Measurements from ENCODE around the gene HAUS7. TPM values are rescaled to one million over a fixed set of nuclear protein-coding genes. Genes with fewer than 3 reads are reported as not detected.

Gene HAUS7
- total RNA-seq, 1 donor from 2014 or later: 22.3 TPM

DNA sequence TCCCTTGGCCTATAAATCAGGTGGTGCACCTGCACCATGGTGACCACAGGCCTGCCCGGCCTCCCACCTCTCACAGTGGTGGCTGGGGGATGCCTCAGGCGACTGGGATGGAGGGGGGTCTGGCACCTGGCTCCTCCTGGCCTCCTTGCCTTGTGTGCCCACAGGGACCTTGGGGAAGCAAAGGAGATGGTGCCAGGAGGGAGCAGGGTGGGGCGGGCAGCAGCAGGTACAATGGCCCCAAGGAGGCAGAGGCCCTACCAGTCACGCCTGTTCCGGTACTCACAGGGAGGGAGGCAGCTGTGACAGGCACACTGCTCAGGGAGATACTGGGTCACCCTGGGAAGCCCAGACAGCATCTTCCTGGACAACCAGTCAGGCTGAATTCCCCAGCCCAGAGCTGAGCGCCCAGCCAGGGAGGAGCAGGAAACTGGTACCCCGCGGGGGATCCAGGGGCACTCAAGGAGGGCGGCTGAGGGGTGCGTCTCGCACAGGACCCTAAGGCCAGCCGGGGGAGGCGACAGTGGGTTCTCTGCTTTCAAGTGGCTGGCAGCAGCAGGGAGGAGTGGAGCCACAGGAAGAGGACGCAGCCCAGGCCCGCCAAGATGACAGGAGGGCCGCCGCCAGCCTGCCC, 23.3 kb downstream of the HAUS7 start:
- Mint-ChIP-seq H3K36me3 (ENCODE audit: insufficient read depth) (peaks cover 1% of the 10 kb centered on the region), H3K4me1 (ENCODE audit: low read depth) (no peaks in the 10 kb centered on the region), H3K4me3 (ENCODE audit: low read depth) (no peak overlapping the region), H3K27me3 (no peaks in the 10 kb centered on the region), H3K27ac (no peak overlapping the region), H3K9me3 (ENCODE audit: low read depth) (no peaks in the 10 kb centered on the region)
- TF ChIP-seq, protein P1, sequence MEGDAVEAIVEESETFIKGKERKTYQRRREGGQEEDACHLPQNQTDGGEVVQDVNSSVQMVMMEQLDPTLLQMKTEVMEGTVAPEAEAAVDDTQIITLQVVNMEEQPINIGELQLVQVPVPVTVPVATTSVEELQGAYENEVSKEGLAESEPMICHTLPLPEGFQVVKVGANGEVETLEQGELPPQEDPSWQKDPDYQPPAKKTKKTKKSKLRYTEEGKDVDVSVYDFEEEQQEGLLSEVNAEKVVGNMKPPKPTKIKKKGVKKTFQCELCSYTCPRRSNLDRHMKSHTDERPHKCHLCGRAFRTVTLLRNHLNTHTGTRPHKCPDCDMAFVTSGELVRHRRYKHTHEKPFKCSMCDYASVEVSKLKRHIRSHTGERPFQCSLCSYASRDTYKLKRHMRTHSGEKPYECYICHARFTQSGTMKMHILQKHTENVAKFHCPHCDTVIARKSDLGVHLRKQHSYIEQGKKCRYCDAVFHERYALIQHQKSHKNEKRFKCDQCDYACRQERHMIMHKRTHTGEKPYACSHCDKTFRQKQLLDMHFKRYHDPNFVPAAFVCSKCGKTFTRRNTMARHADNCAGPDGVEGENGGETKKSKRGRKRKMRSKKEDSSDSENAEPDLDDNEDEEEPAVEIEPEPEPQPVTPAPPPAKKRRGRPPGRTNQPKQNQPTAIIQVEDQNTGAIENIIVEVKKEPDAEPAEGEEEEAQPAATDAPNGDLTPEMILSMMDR (IDR thresholded peaks at IDR 0.05; ENCODE audit: unreplicated experiment): no peak
- DNase-seq (ENCODE audit: low spot score, unreplicated experiment): no peak

DNA sequence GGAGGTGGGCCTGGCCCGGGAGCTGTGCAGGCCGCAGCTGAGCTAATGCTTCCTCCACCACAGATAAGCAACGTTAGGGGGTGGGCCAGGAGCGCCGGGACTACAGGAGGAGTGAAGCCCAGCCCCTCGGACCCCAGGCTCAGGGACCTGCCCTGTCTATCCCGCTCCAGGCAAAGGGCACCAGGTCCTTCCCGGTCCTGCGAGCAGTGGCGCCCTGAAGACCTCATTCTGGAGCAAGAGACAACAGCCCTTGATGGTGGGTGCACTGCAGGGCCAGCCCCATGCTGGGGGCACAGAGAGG, 23.8 kb downstream of the HAUS7 start:
- H3K4me1 Mint-ChIP-seq (ENCODE audit: low read depth): no peaks in the 10 kb centered on the region
- H3K9me3 Mint-ChIP-seq (ENCODE audit: low read depth): no peaks in the 10 kb centered on the region
- no peak for DNase-seq (ENCODE audit: low spot score, unreplicated experiment)
- H3K27me3 Mint-ChIP-seq: no peaks in the 10 kb centered on the region
- no peak overlapping the region for H3K4me3 Mint-ChIP-seq (ENCODE audit: low read depth)
- no peak overlapping the region for H3K27ac Mint-ChIP-seq
- TF ChIP-seq, protein P1 (IDR thresholded peaks at IDR 0.05; ENCODE audit: unreplicated experiment): no peak
- H3K36me3 Mint-ChIP-seq (ENCODE audit: insufficient read depth): peaks cover 1% of the 10 kb centered on the region

DNA sequence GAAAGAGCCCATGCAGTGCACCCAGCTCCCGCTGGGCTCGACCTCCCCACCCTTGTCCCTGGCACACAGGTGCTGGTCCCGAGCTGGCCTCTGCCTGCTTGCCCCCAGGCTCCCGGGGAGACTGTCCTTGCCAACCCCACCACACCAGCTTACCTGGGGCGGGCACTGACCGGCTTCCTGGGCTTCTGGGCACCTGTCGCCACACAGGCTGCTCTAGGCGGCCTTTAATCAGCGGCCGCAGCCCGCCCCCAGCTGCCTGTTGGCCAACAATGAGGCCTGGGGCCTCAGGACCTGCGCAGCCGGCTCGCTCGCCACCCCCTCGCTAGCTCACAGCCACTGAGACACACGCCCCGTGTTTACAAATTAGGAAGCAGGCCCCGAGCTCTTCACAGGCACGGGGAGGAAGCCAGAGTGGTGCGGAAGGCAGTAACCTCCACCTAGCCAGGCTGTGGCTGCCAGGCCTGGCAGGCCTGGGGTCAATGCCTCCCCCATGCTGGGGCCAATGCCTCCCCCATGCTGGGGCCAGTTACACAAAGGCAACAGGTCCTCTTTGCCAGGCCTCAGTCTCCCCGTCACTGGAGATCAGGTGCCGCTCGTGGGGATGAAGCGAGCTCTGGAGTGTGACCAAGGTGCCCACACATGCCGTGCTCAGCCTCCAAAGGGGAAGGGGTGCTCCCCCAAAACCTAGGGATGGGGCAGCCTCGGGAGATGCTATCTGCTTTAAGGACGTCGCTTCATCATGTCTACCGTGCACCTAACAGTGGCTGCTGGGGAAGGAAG, 24.3 kb downstream of the HAUS7 start, which contains the start of gene TREX2:
Gene TREX2 (minus strand): TSS at position 201 of the 780 bp plus-strand sequence. CDS start 626 bp downstream, outside the sequence.
- peaks cover 1% of the 10 kb centered on the region for H3K36me3 Mint-ChIP-seq (ENCODE audit: insufficient read depth)
- no peaks in the 10 kb centered on the region for H3K9me3 Mint-ChIP-seq (ENCODE audit: low read depth)

DNA sequence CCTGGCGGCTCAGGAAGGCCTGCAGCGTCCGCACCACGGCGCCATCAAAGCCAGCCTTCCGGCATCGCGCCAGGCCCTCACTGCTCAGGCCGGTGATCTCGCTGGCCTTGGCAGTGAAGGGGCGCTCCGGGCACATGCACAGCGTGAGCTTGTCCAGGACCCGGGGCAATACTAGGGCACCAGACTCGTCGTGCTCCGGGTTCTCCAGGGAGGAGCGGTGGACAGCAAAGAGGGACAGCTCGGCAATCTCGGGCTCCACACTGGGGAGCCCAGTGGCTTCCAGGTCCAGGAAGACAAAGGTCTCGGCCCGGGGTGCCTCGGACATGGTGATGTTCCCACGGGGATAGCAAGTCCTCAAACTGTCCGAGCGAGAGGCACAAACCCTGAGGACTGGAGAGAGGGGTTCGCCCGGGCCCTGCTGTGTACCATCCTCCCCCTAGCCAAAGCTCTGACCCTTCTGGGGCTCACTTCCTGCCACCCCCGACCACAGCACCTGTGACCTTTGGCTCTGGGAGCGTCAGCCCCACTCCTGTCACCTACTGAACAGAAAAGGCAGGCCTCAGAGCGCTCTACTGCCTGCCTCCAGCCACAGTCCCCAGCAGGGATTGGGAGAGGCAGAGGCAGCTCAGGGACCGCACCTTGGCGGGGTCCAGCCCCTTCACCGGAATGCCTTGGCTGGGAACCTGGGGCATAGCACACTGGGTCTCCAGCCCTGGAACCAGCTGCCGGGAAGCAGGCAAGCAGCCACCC, 25.1 kb downstream of the HAUS7 start:
- Mint-ChIP-seq H3K36me3 (ENCODE audit: insufficient read depth) (peaks cover 1% of the 10 kb centered on the region), H3K4me3 (ENCODE audit: low read depth) (no peak overlapping the region), H3K9me3 (ENCODE audit: low read depth) (no peaks in the 10 kb centered on the region), H3K27ac (no peak overlapping the region), H3K4me1 (ENCODE audit: low read depth) (no peaks in the 10 kb centered on the region), H3K27me3 (no peaks in the 10 kb centered on the region)
- TF ChIP-seq, protein P1 (IDR thresholded peaks at IDR 0.05; ENCODE audit: unreplicated experiment): no peak
- no peak for DNase-seq (ENCODE audit: low spot score, unreplicated experiment)

More for the DNA sequence above, 24.3 kb downstream of the HAUS7 start, which contains the start of gene TREX2:
- DNase-seq (ENCODE audit: low spot score, unreplicated experiment): no peak
- Mint-ChIP-seq H3K27me3 (no peaks in the 10 kb centered on the region), H3K27ac (no peak within 1 kb of the TSS), H3K4me1 (ENCODE audit: low read depth) (no peaks in the 10 kb centered on the region), H3K4me3 (ENCODE audit: low read depth) (no peak within 1 kb of the TSS)
- TF ChIP-seq, protein P1 (IDR thresholded peaks at IDR 0.05; ENCODE audit: unreplicated experiment): no peak

DNA sequence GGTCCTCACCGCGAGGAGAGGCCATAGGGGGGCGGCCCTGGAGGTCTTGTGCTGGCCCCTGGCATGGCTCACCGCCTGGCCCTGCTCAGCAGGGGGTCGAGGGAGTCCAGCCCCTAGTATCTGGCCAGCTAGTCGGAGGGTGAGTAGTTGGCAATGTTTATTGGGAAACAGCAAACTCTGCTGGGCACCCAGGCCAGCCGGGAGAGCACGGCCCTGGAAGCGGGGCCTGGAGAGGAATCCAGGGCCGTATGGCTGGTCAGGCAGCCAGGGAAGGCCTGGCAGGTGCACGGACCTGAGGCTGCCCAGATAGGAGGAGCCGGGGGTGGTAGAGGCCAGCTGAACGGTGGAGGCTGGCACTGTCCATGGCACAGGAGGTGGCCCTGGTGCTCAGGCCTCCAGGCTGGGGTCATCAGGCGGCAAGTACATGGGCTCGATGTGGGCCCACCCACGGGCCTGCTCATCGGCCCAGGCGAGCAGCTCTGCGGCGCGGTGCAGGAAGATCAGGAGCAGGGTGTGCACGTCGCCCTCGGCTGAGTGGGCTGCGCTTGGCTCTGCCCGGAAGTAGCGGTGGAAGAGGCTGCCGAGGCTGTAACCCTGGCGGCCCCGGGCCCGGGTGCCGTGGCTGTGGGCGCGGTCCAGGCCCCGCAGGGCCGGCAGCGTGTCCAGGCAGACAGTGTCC, 25.9 kb downstream of the HAUS7 start:
- no peak for DNase-seq (ENCODE audit: low spot score, unreplicated experiment)
- no peaks in the 10 kb centered on the region for H3K4me1 Mint-ChIP-seq (ENCODE audit: low read depth)
- no peaks in the 10 kb centered on the region for H3K27me3 Mint-ChIP-seq
- no peak overlapping the region for H3K27ac Mint-ChIP-seq
- TF ChIP-seq, protein P1 (IDR thresholded peaks at IDR 0.05; ENCODE audit: unreplicated experiment): no peak
- H3K36me3 Mint-ChIP-seq (ENCODE audit: insufficient read depth): no peaks in the 10 kb centered on the region
- peaks cover 4% of the 10 kb centered on the region for H3K9me3 Mint-ChIP-seq (ENCODE audit: low read depth)
- no peak overlapping the region for H3K4me3 Mint-ChIP-seq (ENCODE audit: low read depth)
